Hair follicular keratinocyte (primary cell): ENCODE results near the gene BTN1A1. TPM values are rescaled to one million over a fixed set of nuclear protein-coding genes. Genes with fewer than 3 reads are reported as not detected.

ENCODE experiments used
- total RNA-seq: library from RNA; depleted of rRNA; stranded (reverse); fragments of >200 nt; gene quantifications from 2 replicates; pipeline ENCODE4 v1.2.3, GENCODE V29; 2015

BTN1A1 gene
- not detected in 2 replicates for total RNA-seq

GRCh38 chr6:26500102-26500501 is at the start of gene BTN1A1:
Gene BTN1A1, plus strand, starts transcription at chr6:26500303. Its CDS starts 984 bp downstream, at chr6:26501287.

GRCh38 chr6:26457806-26458688 is 42.1 kb upstream of the BTN1A1 start, which contains the start of gene BTN2A1:
Gene BTN2A1, plus strand, starts transcription at chr6:26457955. Its CDS starts 682 bp downstream, at chr6:26458637.

GRCh38 chr6:26537846-26538571 is 37.9 kb downstream of the BTN1A1 start, which contains the start of gene HMGN4:
Gene HMGN4, plus strand, starts transcription at chr6:26538366. Its CDS starts 6,841 bp downstream, at chr6:26545207.

Other genes starting within 250 kb of the BTN1A1 start
- 8.4 and 9.3 TPM in 2 replicates for gene BTN3A2, start 135.1 kb upstream of the BTN1A1 start, total RNA-seq
- gene BTN2A2, start 117.2 kb upstream of the BTN1A1 start, total RNA-seq, result 6.5 and 9.0 TPM in 2 replicates
- gene BTN3A1, start 98.0 kb upstream of the BTN1A1 start, total RNA-seq, result 5.4 and 10.5 TPM in 2 replicates
- 3.9 and 4.1 TPM in 2 replicates for gene BTN3A3, start 59.8 kb upstream of the BTN1A1 start, total RNA-seq
- 3.5 and 4.7 TPM in 2 replicates for gene BTN2A1, start 42.3 kb upstream of the BTN1A1 start, total RNA-seq
- gene HMGN4, start 38.1 kb downstream of the BTN1A1 start, total RNA-seq, result 96.7 and 111 TPM in 2 replicates
- gene ABT1, start 96.7 kb downstream of the BTN1A1 start, total RNA-seq, result 15.8 and 20.6 TPM in 2 replicates
- 4.9 and 6.2 TPM in 2 replicates for gene ZNF322, start 159.4 kb downstream of the BTN1A1 start, total RNA-seq